NCI-H748 (cell line): ENCODE measurements around the gene GPR55.
"Not testable (repeated sequence)": the region's sequence is repeated elsewhere in the genome, so short reads cannot be mapped to it uniquely, and the experiment has no call there.

Experiments used
- DNase-seq: peaks from one replicate; lab custom pipeline; 2025; ENCODE audit not compliant: unreplicated experiment; lab: John Stamatoyannopoulos, UW

Gene GPR55

DNA sequence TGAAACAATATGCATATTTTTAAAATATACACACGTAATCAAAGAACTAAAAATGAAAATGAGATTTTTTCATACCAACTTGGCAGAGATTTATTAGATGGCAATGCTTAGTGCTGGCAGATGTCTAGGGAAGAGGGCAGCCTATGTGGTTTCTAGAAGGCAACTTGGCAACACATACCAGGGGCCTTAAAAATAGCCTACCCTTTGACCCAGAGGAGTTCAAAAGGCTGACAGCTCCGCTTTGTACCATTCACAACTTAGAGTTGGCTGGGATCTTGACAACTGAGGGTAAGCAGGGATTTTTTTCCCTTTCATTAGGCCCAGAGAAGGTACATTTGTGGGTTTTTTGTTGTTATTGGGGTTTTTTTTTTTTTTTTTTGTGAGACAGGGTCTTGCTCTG is 26.4 kb upstream of the GPR55 start:
- no peak for DNase-seq

DNA sequence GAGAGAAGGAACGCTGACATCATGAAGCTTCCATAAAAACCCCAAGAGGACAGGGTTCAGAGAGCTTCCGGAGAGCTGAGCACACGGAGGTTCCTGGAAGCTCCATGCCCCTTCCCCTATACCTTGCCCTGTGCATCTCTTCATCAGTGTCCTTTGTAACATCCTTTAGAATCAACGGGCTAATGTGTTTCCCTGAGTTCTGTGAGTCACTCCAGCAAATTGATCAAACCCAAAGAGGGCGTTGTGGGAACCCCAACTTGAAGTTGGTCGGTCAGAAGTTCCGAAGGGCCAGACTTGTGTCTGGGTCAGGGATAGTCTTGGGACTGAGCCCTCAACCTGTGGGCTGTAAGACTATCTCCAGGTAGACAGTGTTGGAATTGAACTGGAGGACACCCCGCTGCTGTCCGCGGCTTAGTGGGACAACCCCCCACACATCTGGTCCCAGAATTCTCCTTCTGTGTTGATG is 25.9 kb upstream of the GPR55 start:
- DNase-seq, result no peak

DNA sequence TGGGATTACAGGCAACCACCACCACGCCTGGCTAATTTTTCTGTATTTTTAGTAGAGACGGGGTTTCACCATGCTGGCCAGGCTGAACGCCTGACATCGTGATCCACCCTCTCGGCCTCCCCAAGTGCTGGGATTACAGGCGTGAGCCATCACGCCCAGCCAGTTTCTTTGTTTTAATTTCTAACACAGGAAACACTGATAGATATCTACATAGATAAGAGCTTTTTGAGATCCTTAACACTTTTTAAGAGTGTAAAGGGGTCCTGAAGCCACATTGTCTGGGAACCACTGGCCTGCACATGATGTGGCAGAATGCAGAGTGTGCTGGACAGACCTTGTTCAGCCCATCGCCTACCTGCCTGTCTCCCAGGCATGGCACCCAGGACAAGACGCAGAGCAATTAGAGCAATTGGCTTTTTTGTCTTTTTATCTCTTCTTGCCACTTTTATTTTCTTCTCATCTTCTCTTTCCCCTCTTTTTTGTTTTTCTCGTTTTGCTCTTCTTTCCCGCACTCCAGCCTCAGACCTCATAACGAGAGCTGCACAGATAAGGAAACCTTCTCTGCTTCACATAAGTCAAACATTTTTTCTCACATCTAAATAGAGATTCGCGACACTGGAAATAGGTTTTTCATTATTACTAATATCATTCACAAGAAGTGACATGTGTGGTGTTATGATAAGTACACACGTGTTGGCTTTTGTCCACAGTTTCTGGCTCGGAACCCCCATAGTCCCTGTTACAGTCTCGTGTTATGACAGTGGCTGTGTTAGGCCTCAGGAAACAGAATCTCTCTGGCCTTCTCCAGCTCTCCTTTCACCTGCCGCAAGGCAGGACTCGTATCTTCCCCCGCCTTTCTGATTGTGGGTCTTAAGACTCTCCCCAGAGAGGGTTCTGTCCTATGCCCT is 25.2 kb upstream of the GPR55 start:
- DNase-seq, result no peak

DNA sequence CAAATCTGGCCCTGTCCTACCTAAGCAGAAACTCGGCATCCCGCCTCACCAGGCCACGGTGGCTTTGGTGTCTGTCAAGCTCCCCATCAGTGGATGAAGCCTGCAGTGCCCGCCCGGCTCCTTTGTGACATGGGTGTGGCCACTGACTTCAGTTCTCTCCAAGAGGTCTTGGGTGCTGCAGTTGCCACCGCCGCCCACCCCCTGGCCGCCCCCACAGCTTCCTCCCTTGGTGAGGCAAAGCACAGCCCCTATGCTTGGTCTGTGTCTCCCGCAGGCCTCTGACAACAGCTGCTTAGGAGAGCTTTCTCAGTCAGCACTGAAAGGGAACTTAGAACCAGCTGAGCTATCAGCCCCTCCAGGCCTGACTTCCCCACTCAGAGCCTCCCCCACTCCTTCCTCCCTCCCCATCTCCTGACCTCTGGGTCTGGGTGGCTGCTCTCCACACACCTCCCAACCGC is 22.9 kb upstream of the GPR55 start:
- no peak for DNase-seq

DNA sequence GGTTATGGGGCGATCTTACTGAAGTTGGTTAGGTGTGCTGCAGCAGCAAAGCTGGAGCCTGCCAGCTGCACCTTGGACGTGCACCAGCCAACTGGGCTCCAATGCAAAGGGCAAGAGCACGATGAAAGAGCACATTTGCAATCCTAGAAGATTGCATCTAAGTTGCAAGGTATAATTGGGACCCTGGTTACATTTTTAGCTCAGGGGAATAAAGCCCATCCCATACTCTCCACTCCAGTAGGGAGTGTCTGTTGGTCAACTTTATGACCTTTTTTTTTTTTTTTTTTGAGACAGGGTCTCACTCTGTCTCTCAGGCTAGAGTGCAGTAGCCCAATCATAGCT is 22.2 kb upstream of the GPR55 start:
- DNase-seq, result no peak

DNA sequence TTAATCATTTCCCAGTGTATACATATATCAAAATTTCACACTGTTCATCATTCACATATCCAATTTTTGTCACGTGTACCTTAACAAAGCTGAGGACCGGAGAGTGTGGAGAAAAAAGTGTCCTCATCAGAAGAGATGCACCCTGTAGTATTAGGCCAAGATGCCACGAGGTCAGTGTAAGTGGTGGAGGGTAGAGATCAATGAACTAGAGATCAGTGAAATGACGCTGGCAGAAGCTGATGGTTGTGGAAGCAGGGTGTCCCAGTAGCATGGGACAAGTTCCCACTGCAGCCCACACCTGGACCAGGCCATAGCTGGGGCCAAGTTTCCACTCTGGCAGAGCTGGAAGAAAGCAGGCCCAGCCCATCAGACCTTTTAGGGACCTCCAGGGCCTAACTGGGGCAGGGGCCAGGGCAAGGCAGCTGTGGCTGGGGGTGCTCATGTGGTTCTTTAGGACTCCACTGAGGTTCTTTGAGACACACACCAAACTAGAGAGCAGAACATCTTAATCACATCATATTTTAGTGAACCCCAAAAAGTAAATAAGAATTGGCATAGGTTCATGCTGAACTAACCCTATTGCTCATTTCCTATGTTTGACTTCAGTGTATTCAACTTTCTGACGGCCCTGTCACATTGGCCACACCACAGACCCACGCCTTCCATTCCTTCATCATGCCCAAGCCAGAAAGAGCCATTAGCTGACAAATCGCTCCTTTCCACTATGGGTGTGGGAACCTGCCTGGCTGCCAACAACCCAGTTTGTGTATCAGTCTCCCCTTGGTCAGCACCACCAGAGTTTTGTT is 21.6 kb upstream of the GPR55 start:
- DNase-seq, result no peak

DNA sequence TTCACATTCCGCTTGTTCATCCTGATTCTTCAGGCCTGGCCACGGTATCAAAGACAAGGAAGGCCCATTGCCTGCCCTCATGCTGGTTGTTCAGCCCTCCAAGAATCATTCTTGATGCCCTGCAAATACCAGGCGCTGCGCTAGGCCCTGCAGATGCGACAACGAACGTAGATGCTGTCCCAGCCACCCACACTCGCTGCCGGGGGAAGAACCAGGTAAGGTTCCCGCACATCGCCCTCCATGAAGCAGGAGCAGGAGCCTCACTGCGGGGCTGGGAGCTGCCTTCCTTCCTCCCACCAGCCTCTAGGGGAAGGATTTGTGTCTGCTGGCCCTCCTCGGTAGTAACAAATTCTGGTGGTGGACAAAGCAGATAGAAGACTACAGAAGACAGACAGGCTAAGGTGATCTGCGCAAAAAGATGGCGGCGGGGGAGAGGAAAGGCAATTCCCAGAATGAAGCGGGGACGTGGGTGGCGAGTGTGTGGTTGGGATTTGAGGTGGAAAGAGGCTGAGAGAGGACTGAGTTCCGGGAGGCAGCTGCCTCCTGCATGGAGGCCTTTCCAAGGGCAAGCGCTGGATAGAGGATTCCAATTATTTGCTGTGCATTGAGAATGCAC is 19.8 kb upstream of the GPR55 start:
- DNase-seq, result no peak

DNA sequence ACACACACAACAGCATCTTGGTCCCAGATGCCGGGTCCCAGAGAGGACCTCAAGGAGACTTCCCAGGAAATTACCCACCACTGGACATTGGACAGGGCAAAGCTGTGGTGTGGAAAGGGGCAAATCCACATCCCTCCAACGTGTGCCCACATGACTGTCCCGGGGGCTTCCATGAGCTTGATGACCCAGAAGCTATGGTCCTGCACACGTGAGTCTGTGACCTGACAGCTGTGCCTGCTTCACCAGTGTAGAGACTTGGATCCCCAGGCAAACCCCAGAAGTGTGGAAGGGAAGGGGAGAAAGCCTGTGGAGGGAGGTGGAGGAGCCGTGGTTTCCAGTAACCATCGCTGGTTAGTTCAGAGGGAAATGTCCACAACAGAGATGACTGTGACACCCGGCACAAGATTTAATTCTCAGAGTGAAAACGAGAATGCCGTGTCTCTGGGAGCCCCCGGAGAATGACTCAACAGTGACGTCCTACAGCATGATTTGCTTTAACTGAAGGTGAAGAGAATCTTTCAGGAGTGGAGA is 19.1 kb upstream of the GPR55 start:
- DNase-seq, result no peak

DNA sequence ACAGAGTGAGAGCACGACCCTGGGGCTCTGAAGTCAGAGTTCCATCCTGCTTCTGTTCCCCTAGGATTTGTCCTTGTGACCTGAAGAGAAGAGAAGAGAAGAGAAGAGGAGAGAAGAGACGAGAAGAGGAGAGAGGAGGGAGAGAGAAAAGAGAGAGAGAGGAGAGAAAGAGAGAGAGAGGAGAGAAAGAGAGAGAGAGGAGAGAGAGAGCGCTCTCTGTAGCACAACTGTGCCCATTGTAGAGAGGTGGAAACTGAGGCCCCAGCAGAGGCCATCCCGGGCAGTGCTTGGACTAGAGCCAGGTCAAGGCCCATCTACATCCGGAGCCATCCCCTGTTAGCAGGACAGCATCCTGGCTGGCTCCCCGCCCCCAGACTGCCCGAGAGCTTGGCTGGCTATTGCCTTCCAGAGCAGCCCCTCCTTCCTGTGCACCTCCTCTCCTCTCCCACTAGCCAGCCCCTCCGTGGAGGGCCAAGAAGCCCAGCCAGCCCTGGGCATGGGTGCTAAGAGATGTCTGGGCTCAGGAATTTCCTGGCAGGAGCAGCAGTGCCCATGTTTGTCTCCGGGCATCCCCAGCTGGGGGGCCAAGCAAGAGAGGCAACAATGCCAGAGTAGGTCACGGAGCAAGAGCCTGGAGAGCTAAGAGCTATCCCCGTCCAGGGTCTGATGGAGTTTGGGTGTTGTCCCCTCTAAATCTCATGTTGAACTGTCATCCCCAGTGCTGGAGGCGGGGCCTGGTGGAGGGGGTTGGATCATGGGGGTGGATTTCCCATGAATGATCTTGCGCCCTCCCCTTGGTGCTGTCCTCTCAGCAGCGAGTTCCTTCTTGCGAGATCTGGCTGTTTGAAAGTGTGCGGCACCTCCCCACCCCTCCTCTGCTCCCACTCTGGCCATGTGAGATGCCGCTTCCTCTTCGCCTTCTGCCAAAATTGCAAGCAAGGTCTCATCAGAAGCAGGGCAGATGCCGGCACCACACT is 18.2 kb upstream of the GPR55 start:
- DNase-seq, result no peak

DNA sequence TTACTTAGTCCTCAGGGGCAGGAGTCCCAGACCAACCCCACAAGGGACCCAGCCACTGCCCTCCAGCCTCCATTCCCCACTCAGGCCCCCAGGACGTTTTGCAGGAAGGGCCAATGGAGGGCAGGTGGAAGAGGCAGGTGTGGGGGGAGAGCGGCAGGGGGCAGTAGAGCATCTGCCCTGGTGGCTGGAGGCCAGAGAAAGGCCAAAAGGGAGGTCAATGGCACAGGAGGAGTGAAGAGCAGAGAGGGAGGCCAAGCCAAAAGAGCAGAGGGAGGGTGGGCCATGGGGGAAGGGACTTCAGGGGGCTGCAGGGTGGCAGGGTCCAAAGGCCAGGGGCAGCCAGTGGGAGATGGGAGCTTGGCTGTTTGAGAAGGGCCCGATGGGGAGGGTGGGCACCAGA is 17.3 kb upstream of the GPR55 start:
- DNase-seq, result no peak

DNA sequence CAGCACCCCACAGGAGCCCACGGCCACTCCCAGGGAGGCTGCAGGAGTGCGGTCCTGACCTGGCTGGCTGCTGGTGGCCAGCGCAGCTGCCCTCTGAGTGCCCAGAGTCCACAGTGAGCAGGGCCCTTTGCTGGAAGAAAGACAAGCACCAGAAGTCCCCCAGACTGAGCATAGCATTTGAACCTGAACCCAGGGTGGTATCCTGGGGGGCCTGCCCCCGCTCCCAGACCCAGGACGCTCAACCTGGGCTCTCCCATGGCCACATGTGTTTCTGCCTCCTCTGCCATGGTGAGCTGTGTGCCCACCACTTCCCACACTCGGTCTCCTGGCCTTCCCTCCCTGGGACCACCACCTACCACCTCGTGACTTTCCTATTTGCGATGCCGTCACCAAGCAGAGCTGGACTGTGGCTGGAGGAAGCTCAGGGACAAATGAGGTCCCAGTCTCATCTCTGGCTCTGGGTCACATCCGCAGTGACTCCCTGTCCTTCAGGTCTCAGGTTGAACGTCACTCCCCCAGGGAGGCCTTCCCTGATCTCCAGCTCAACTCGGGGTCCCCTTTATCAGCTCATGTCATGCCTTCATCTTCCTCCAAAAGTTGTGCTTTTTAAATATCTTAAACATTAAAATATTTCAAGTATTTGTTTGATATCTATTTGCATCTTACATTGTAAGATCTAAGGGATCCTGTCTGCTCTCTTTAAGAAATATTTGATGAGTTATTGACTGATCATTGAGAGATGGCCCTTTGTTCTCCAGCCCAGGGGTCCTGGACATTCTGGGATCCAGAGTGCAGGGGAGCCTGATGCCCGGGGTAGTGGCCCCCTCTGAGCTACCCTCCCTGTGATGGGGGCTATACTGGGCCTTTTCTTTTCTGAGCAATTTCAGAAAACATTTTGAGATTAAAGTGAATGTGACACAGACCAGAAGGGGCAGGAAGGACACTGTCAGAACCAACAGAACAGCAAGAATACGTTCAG is 16.4 kb upstream of the GPR55 start:
- no peak for DNase-seq

DNA sequence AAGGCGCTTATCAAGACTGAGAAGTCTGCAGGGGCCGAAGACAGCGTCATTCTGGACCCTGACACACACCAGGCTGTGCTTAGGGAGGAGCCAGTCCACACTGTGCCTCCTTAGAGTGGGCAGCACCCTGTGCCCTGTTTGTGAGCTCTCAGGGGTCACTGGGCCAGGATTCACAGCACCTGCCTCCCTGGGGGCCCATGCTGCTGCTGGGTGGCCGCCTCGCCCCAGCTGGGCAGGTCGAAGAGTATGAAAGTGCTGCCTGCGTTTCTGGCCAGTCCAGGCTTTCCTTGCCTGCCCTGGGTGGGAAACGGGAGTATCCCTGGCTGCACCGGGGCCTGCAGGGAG is 15.4 kb upstream of the GPR55 start:
- DNase-seq, result no peak

DNA sequence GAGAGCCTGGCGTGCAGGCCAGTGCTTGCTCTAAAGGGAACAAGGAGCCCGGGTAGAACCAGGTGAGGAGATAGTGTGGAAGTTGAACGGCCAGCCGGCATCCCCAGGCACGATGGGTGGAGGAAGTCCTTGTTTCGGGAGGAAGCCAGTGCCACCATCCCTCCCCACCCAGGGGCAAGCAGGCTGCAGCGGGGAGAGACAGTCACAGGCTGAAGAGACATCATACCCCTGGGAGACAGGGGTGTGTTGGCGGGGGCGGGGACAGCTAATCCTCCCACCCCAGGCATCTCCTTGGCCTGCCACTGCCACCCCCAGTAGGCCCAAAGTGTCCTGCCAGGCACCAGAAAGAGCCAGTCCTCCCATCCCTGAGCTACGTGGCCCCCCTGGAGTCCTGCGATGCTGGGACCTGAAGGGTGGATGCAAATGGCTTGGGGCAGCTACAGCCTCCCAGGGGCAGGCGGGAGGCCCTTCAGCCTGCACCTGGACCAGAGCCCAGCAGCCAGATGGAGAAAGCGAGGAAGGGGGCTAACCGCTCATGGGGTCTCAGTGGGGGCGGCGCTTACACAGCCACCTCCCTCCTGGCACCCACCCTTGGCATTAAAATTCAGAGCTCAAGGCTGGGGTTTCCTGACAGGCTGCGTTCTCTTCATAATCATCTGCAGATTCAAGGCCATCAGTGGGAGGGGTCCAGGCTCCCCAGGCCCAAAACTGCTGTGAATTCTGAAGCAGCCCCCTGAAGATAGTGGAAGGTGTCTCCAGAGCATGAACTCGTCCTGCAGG is 14.8 kb upstream of the GPR55 start:
- no peak for DNase-seq

DNA sequence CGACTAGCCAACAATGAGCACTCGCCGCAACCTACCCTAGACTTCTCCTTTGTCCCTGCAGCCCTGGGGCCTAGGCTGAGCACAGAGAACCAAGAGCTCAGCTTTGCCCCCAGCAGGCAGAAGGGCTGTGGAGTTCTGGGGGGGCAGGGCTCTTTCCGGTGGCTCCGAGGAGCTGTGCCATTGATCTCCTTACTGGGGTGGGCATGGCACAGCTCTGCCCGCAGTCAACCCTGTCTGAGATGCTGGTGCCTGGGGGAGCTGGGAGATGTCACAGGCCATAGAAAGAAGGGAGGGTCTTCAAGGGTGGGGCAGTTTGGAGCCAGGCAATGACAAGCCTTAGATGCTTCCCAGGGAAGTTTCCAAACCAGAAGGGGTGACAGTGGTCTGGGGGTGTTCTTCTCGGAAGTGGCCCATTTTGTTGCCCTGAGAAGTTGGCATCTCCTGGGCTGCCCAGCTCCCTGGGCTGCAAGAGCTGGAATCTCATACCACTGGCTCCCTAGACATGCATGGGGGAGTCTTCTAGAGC is 14.1 kb upstream of the GPR55 start:
- DNase-seq, result no peak

DNA sequence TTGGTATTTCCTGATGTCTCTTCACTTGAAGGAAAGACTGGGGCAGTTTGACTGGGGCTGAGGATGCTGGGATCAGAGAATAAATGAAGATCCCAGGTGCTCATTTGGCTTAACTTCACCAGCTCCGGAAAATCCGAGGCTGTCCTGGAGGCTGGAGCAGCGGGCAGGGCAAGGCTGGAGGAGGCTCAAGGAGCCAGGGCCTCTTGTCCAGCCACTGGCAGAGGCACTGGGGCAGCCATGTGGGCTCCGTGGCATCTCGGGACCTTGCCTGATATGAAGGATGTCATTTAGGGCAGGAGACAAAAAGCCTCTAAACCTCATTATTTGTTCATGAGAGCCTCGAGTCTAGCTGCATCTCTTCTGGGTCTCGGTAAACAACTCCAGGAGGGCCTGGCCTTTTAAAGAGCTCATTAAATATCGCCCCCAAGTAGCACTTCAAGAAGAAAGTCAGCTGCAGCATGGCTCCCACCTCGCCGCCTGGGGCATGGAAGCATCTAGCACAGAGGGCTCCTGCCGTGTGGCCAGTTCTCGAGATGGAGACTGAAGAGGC is 13.5 kb upstream of the GPR55 start:
- DNase-seq, result no peak

DNA sequence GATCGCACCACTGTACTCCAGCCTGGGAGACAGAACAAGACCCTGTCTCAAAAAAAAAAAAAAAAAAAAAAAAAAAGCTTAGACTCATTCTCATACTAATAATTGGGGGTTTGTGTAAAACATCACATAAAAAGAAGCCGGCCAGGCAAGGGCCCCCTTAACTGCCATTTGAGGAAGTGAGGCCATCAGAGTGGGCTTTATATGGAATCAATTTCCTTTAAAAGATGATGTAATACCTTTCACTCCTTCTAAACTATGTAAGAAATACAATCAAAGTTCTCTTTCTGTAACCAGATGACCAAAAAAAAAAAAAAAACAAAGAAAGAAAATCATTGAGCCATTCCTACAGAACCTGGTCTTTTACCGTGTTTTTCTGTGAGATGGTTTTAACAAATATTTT is 13.1 kb upstream of the GPR55 start:
- DNase-seq, result no peak

DNA sequence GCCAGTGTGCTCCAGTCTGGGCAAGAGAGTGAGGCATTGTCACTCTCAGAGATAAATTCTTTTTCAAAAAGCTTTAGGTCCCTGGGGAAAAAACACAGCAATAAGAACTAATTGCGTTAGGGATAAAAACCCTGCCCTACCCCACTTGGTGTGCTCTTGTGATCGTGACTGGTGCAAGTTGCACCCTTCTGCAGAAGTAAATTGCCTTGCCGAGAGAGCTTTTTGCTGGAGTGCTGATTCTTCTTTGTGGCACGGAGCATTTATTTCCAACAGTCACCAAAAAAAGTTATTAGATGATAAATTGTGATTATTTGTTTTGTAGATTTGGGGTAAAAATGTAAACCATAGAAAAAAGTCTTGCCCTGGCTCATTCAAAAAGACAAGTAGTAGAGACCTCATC is 12.3 kb upstream of the GPR55 start:
- no peak for DNase-seq

DNA sequence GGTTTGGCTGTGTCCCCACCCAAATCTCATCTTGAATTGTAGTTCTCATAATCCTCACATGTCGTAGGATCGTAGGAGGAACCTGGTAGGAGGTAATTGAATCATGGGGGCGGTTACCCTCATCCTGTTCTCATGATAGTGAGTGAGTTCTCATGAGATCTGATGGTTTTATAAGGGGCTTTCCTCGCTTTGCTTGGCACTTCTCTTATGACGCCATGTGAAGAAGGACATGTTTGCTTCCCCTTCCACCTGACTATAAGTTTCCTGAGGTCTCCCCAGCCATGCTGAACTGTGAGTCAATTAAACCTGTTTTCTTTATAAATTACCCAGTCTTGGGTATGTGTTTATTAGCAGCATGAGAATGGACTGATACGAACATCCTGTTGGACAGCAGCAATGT is 11.2 kb upstream of the GPR55 start:
- DNase-seq, result not testable (repeated sequence)
